HEK293 (cell line): ENCODE results near the gene CDH23.

Source experiments
- CTCF ChIA-PET: fragments of 350-600 bp; formaldehyde crosslinking; extraction: SDS; loops from one replicate; lab custom pipeline; 2021; ENCODE audit warnings: antibody characterized with exemption; lab: Yijun Ruan, JAX
- POLR2A ChIA-PET: fragments of 300-600 bp; formaldehyde crosslinking; extraction: SDS; loops from one replicate; lab custom pipeline; 2020; ENCODE audit warnings: antibody characterized with exemption, inconsistent platforms; lab: Yijun Ruan, JAX
- H3K27ac ChIP-seq: fragments of 200-500 bp; sonication (Bioruptor generic); 2 replicates; pipeline ENCODE4 v1.5.1; 2014; ENCODE audit warnings: low read depth, low read length, control low read depth, inconsistent platforms; ENCODE audit errors: extremely low read depth
- H3K36me3 ChIP-seq, 2 experiments: fragments of 200-500 bp in 1 of 2; sonication (Bioruptor generic) in 1 of 2; 1 replicate in 1 of 2; 2 replicates in 1 of 2; pipeline ENCODE4 v1.5.1; 2014 to 2017; ENCODE audit warnings: inconsistent platforms in 2 of 2, low read length in 2 of 2; ENCODE audit not compliant: control insufficient read depth in 2 of 2, insufficient read depth in 1 of 2
- H3K4me1 ChIP-seq: fragments of 200-500 bp; sonication (Bioruptor generic); 2 replicates; pipeline ENCODE4 v1.5.1; 2014; ENCODE audit warnings: mild to moderate bottlenecking, low read length, inconsistent platforms; ENCODE audit not compliant: control insufficient read depth, insufficient read depth
- H3K4me3 ChIP-seq: 2 replicates; pipeline ENCODE4 v1.5.1; 2011; ENCODE audit warnings: low read depth, mild to moderate bottlenecking, control low read depth, low read length, moderate library complexity
- H3K9me3 ChIP-seq: fragments of 200-500 bp; sonication (Bioruptor generic); 2 replicates; pipeline ENCODE4 v1.5.1; 2014; ENCODE audit warnings: low read depth, low read length, inconsistent platforms; ENCODE audit not compliant: control insufficient read depth, insufficient read depth
- GFI1B ChIP-seq: fragments of 450-650 bp; formaldehyde crosslinking; IDR thresholded peaks from 2 replicates; pipeline ENCODE4 v1.5.1; 2016; ENCODE audit warnings: missing biosample characterization, missing genetic modification characterization
- KLF1 ChIP-seq: fragments of 450-650 bp; formaldehyde crosslinking; IDR thresholded peaks from 2 replicates; pipeline ENCODE4 v1.5.1; 2016; ENCODE audit warnings: missing biosample characterization, missing genetic modification characterization
- RBAK ChIP-seq: fragments of 450-650 bp; formaldehyde crosslinking; IDR thresholded peaks from 2 replicates; pipeline ENCODE4 v1.5.1; 2016; ENCODE audit warnings: missing biosample characterization, missing genetic modification characterization
- SETDB1 ChIP-seq: IDR thresholded peaks from one replicate; pipeline ENCODE4 v1.6.1; 2017; ENCODE audit warnings: mild to moderate bottlenecking, low read length, moderate library complexity, mixed read lengths; ENCODE audit not compliant: insufficient read length
- ZNF10 ChIP-seq: fragments of 450-650 bp; formaldehyde crosslinking; IDR thresholded peaks from 2 replicates; pipeline ENCODE4 v1.5.1; 2017; ENCODE audit warnings: missing biosample characterization, missing genetic modification characterization
- ZNF175 ChIP-seq: fragments of 450-650 bp; formaldehyde crosslinking; IDR thresholded peaks from 2 replicates; pipeline ENCODE4 v1.5.1; 2016; ENCODE audit warnings: missing biosample characterization, missing genetic modification characterization
- ZNF248 ChIP-seq: fragments of 450-650 bp; formaldehyde crosslinking; IDR thresholded peaks from 2 replicates; pipeline ENCODE4 v1.5.1; 2017; ENCODE audit warnings: missing biosample characterization, missing genetic modification characterization
- ZNF302 ChIP-seq: fragments of 450-650 bp; formaldehyde crosslinking; IDR thresholded peaks from 2 replicates; pipeline ENCODE4 v1.5.1; 2016; ENCODE audit warnings: missing biosample characterization, missing genetic modification characterization, low read depth
- ZNF341 ChIP-seq: fragments of 450-650 bp; formaldehyde crosslinking; IDR thresholded peaks from 2 replicates; pipeline ENCODE4; 2016; ENCODE audit warnings: low read depth, missing biosample characterization, missing genetic modification characterization
- ZNF549 ChIP-seq: fragments of 450-650 bp; IDR thresholded peaks from 2 replicates; pipeline ENCODE4 v1.5.1; 2018; ENCODE audit warnings: missing biosample characterization, missing genetic modification characterization, mild to moderate bottlenecking, inconsistent platforms, moderate library complexity
- ZNF621 ChIP-seq: fragments of 450-650 bp; formaldehyde crosslinking; IDR thresholded peaks from 2 replicates; pipeline ENCODE4 v1.5.1; 2017; ENCODE audit warnings: missing biosample characterization, missing genetic modification characterization
- ZNF701 ChIP-seq: fragments of 450-650 bp; formaldehyde crosslinking; IDR thresholded peaks from 2 replicates; pipeline ENCODE4 v1.5.1; 2016; ENCODE audit warnings: missing biosample characterization, missing genetic modification characterization
- ZSCAN18 ChIP-seq: fragments of 450-650 bp; formaldehyde crosslinking; IDR thresholded peaks from 2 replicates; pipeline ENCODE4 v1.5.1; 2016; ENCODE audit warnings: missing biosample characterization, missing genetic modification characterization
- TF ChIP-seq, protein P1 (sequence below): fragments of 450-650 bp; formaldehyde crosslinking; IDR thresholded peaks from 2 replicates; pipeline ENCODE4 v1.5.1; 2016; ENCODE audit warnings: missing biosample characterization, missing genetic modification characterization
- TF ChIP-seq, protein P2 (sequence below): fragments of 450-650 bp; formaldehyde crosslinking; IDR thresholded peaks from 2 replicates; pipeline ENCODE4; 2016; ENCODE audit warnings: missing biosample characterization, missing genetic modification characterization
- TF ChIP-seq, protein P3 (sequence below): fragments of 450-650 bp; formaldehyde crosslinking; IDR thresholded peaks from 2 replicates; pipeline ENCODE4 v1.5.1; 2016; ENCODE audit warnings: missing biosample characterization, missing genetic modification characterization
- TF ChIP-seq, protein P4 (sequence below): fragments of 450-650 bp; formaldehyde crosslinking; IDR thresholded peaks from 2 replicates; pipeline ENCODE4 v1.5.1; 2016; ENCODE audit warnings: missing biosample characterization, missing genetic modification characterization
- TF ChIP-seq, protein P5 (sequence below): fragments of 450-650 bp; formaldehyde crosslinking; IDR thresholded peaks from 2 replicates; pipeline ENCODE4 v1.5.1; 2016; ENCODE audit warnings: missing biosample characterization, missing genetic modification characterization, borderline replicate concordance
- TF ChIP-seq, protein P6 (sequence below): fragments of 450-650 bp; formaldehyde crosslinking; IDR thresholded peaks from 2 replicates; pipeline ENCODE4 v1.5.1; 2016; ENCODE audit warnings: missing biosample characterization, missing genetic modification characterization

CDH23 gene

DNA sequence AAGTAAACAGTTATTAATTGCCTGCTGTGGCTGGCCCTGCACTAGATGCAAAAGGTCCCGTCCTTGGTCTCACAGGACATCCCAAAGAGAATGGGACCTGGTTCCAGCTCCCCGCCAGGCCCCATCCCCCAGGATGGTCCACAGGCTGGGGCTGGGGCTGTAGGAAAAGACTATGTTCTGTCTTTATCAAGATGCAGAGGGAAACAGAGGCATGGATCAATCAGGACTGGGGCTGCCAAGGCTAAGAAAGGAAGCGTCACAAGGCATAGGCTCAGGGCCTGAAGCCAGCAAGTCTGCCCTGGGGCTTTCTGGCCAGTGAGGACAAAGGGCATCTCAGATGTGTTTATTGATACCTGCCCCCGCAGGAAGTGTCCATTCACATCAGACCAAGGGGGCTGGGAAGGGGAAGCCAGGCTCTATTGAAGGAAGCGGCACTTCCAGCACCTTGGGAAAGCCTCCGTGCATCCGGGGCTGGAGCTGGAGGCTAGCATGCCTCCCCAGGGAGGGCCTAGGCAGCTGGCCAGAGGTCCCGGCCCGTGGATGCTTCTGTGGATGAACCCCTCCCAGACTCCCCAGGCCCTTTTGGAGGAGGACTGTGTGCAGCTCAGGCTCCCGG, 370.8 kb downstream of the CDH23 start:
- Histone ChIP-seq H3K4me1 (no peaks in the 10 kb centered on the region; the same call in 1 of the 2 replicates), H3K4me3 (no peak overlapping the region), H3K36me3 (no peaks in the 10 kb centered on the region), H3K9me3 (no peaks in the 10 kb centered on the region)
- ChIA-PET POLR2A (no interaction called here), CTCF (interaction anchor here (0.7 to 0.9 kb wide), 2 partner anchors 42 to 448 kb away, joined by 3 to 6 read pairs; no protein-coding TSS in a partner anchor)
- TF ChIP-seq, protein P1, sequence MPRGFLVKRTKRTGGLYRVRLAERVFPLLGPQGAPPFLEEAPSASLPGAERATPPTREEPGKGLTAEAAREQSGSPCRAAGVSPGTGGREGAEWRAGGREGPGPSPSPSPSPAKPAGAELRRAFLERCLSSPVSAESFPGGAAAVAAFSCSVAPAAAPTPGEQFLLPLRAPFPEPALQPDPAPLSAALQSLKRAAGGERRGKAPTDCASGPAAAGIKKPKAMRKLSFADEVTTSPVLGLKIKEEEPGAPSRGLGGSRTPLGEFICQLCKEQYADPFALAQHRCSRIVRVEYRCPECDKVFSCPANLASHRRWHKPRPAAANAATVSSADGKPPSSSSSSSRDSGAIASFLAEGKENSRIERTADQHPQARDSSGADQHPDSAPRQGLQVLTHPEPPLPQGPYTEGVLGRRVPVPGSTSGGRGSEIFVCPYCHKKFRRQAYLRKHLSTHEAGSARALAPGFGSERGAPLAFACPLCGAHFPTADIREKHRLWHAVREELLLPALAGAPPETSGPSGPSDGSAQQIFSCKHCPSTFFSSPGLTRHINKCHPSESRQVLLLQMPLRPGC = no peak
- TF ChIP-seq ZNF701 (tag by site-specific recombination) (no peak), ZNF248 (tag by site-specific recombination) (no peak), ZNF549 (tag by site-specific recombination) (no peak), GFI1B (tag by site-specific recombination) (no peak), ZSCAN18 (tag by site-specific recombination) (no peak), KLF1 (tag by site-specific recombination) (no peak), ZNF175 (tag by site-specific recombination) (no peak), ZNF341 (tag by site-specific recombination) (no peak), RBAK (tag by site-specific recombination) (no peak), SETDB1 (no peak), ZNF621 (tag by site-specific recombination) (no peak), ZNF10 (tag by site-specific recombination) (no peak), ZNF302 (tag by site-specific recombination) (no peak)
- TF ChIP-seq, protein P2, sequence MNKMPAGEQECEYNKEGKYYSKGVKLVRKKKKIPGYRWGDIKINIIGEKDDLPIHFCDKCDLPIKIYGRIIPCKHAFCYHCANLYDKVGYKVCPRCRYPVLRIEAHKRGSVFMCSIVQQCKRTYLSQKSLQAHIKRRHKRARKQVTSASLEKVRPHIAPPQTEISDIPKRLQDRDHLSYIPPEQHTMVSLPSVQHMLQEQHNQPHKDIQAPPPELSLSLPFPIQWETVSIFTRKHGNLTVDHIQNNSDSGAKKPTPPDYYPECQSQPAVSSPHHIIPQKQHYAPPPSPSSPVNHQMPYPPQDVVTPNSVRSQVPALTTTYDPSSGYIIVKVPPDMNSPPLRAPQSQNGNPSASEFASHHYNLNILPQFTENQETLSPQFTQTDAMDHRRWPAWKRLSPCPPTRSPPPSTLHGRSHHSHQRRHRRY (tag by site-specific recombination) = no peak
- TF ChIP-seq, protein P3, sequence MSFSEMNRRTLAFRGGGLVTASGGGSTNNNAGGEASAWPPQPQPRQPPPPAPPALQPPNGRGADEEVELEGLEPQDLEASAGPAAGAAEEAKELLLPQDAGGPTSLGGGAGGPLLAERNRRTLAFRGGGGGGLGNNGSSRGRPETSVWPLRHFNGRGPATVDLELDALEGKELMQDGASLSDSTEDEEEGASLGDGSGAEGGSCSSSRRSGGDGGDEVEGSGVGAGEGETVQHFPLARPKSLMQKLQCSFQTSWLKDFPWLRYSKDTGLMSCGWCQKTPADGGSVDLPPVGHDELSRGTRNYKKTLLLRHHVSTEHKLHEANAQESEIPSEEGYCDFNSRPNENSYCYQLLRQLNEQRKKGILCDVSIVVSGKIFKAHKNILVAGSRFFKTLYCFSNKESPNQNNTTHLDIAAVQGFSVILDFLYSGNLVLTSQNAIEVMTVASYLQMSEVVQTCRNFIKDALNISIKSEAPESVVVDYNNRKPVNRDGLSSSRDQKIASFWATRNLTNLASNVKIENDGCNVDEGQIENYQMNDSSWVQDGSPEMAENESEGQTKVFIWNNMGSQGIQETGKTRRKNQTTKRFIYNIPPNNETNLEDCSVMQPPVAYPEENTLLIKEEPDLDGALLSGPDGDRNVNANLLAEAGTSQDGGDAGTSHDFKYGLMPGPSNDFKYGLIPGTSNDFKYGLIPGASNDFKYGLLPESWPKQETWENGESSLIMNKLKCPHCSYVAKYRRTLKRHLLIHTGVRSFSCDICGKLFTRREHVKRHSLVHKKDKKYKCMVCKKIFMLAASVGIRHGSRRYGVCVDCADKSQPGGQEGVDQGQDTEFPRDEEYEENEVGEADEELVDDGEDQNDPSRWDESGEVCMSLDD (tag by site-specific recombination) = no peak
- TF ChIP-seq, protein P4, sequence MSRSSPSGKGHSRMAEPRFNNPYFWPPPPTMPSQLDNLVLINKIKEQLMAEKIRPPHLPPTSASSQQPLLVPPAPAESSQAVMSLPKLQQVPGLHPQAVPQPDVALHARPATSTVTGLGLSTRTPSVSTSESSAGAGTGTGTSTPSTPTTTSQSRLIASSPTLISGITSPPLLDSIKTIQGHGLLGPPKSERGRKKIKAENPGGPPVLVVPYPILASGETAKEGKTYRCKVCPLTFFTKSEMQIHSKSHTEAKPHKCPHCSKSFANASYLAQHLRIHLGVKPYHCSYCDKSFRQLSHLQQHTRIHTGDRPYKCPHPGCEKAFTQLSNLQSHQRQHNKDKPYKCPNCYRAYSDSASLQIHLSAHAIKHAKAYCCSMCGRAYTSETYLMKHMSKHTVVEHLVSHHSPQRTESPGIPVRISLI (tag by site-specific recombination) = no peak
- TF ChIP-seq, protein P5, sequence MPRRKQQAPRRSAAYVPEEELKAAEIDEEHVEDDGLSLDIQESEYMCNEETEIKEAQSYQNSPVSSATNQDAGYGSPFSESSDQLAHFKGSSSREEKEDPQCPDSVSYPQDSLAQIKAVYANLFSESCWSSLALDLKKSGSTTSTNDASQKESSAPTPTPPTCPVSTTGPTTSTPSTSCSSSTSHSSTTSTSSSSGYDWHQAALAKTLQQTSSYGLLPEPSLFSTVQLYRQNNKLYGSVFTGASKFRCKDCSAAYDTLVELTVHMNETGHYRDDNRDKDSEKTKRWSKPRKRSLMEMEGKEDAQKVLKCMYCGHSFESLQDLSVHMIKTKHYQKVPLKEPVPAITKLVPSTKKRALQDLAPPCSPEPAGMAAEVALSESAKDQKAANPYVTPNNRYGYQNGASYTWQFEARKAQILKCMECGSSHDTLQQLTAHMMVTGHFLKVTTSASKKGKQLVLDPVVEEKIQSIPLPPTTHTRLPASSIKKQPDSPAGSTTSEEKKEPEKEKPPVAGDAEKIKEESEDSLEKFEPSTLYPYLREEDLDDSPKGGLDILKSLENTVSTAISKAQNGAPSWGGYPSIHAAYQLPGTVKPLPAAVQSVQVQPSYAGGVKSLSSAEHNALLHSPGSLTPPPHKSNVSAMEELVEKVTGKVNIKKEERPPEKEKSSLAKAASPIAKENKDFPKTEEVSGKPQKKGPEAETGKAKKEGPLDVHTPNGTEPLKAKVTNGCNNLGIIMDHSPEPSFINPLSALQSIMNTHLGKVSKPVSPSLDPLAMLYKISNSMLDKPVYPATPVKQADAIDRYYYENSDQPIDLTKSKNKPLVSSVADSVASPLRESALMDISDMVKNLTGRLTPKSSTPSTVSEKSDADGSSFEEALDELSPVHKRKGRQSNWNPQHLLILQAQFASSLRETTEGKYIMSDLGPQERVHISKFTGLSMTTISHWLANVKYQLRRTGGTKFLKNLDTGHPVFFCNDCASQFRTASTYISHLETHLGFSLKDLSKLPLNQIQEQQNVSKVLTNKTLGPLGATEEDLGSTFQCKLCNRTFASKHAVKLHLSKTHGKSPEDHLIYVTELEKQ = no peak
- TF ChIP-seq, protein P6, sequence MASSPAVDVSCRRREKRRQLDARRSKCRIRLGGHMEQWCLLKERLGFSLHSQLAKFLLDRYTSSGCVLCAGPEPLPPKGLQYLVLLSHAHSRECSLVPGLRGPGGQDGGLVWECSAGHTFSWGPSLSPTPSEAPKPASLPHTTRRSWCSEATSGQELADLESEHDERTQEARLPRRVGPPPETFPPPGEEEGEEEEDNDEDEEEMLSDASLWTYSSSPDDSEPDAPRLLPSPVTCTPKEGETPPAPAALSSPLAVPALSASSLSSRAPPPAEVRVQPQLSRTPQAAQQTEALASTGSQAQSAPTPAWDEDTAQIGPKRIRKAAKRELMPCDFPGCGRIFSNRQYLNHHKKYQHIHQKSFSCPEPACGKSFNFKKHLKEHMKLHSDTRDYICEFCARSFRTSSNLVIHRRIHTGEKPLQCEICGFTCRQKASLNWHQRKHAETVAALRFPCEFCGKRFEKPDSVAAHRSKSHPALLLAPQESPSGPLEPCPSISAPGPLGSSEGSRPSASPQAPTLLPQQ (tag by site-specific recombination) = no peak
- TF ChIP-seq, all 188 proteins: peak for 0
- H3K27ac ChIP-seq = no peak overlapping the region
